ENCODE results near the gene CAMP. TPM values are rescaled to one million over a fixed set of nuclear protein-coding genes. Genes with fewer than 3 reads are reported as not detected.
A peak's percentile ranks its signal among the peaks of the same experiment; 100 is the strongest.

The CAMP gene
- total RNA-seq, 2 experiments from 2014 or later, result not detected

DNA sequence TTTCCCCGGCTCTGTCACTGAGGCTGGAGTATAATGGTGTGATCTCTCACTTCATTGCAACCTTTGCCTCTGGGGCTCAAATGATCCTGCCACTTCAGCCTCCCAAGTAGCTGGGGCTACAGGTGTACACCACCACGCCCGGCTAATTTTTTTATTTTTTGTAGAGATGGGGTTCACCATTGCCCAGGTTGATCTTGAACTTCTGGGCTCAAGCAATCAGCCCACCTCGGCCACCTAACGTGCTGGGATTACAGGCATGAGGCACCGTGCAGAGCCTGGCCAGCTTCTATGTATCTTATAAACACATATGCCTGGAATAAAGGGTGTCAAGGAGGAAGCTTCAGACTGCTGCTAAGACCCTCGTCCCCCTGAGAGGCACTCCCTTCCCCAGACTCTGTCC, 21.8 kb downstream of the CAMP start:
- DNase-seq (no peak), ATAC-seq (ENCODE audit: poor library complexity) (no peak)
- peaks cover 34% of the 10 kb centered on the region for H3K36me3 Mint-ChIP-seq (ENCODE audit: low read depth)
- TF ChIP-seq, protein P1, sequence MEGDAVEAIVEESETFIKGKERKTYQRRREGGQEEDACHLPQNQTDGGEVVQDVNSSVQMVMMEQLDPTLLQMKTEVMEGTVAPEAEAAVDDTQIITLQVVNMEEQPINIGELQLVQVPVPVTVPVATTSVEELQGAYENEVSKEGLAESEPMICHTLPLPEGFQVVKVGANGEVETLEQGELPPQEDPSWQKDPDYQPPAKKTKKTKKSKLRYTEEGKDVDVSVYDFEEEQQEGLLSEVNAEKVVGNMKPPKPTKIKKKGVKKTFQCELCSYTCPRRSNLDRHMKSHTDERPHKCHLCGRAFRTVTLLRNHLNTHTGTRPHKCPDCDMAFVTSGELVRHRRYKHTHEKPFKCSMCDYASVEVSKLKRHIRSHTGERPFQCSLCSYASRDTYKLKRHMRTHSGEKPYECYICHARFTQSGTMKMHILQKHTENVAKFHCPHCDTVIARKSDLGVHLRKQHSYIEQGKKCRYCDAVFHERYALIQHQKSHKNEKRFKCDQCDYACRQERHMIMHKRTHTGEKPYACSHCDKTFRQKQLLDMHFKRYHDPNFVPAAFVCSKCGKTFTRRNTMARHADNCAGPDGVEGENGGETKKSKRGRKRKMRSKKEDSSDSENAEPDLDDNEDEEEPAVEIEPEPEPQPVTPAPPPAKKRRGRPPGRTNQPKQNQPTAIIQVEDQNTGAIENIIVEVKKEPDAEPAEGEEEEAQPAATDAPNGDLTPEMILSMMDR (IDR thresholded peaks at IDR 0.05), result no peak
- intact Hi-C loops (cut with DNase I, micrococcal nuclease), result loop anchor here in 1 of 2 experiments (10.0 kb wide), 1 partner anchor 60 kb away; the partner anchor contains the start of gene CDC25A
- no peak overlapping the region for H3K4me3 ChIP-seq (ENCODE audit: low read length)
- no peak overlapping the region for H3K4me3 Mint-ChIP-seq
- ChIA-PET CTCF (interaction anchor here (1.8 kb wide), 1 partner anchor 191 kb away, joined by 4 read pairs; no protein-coding TSS in a partner anchor), POLR2A (no interaction called here)
- peaks cover 25% of the 10 kb centered on the region for H3K4me1 Mint-ChIP-seq (ENCODE audit: low read depth)
- no peak overlapping the region for H3K27ac ChIP-seq (ENCODE audit: low read depth in 1 of 2, low read length in 2 of 2)
- no peaks in the 10 kb centered on the region for H3K9me3 Mint-ChIP-seq
- H3K4me1 ChIP-seq (ENCODE audit: insufficient read depth, low read length), result peaks cover 39% of the 10 kb centered on the region
- H3K36me3 ChIP-seq (ENCODE audit: insufficient read depth, low read length), result peaks cover 17% of the 10 kb centered on the region
- H3K27me3 Mint-ChIP-seq, result no peaks in the 10 kb centered on the region
- H3K27ac Mint-ChIP-seq, result no peak overlapping the region
- no peaks in the 10 kb centered on the region for H3K9me3 ChIP-seq (ENCODE audit: control insufficient read depth in 1 of 2, insufficient read depth in 1 of 2, low read length in 2 of 2)
- no peaks in the 10 kb centered on the region for H3K27me3 ChIP-seq (ENCODE audit: control insufficient read depth in 1 of 2, insufficient read depth in 2 of 2, low read length in 2 of 2)

DNA sequence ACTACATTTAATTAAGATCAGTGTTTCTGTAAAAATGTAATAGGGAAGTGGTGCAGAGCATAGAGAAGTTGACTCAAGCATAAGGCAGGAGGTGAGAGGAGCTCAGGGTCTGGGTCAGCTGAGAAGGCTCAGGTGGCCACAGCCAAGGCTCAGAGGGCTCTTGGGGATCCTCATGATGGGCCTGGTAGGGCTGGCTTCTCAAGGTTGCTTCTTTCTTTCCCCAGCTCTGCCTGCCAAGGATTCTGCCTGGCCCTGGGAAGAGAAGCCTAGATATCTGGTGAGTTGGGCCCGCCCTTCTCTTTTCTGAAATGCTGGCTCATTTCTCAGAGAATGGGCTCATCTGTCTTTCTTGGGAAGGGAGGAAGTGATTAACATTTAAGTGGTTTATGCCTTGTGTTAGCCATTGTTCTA, 24.1 kb downstream of the CAMP start:
- no peak overlapping the region for H3K27ac ChIP-seq (ENCODE audit: low read depth in 1 of 2, low read length in 2 of 2)
- Mint-ChIP-seq H3K4me1 (ENCODE audit: low read depth) (peaks cover 15% of the 10 kb centered on the region), H3K27ac (peak overlapping the region; percentile 27), H3K4me3 (no peak overlapping the region), H3K27me3 (no peaks in the 10 kb centered on the region), H3K36me3 (ENCODE audit: low read depth) (peaks cover 50% of the 10 kb centered on the region), H3K9me3 (no peaks in the 10 kb centered on the region)
- ChIA-PET CTCF (interaction anchor here (0.5 to 1.2 kb wide), 2 partner anchors 26 to 458 kb away, joined by 3 read pairs; no protein-coding TSS in a partner anchor), POLR2A (interaction anchor here (2.1 kb wide), 1 partner anchor 21 kb away, joined by 6 read pairs; no protein-coding TSS in a partner anchor)
- intact Hi-C loops (cut with DNase I, micrococcal nuclease), result loop anchor here in 1 of 2 experiments (10.0 kb wide), 1 partner anchor 63 kb away; the partner anchor contains the start of gene CDC25A
- peaks cover 27% of the 10 kb centered on the region for H3K4me1 ChIP-seq (ENCODE audit: insufficient read depth, low read length)
- H3K9me3 ChIP-seq (ENCODE audit: control insufficient read depth in 1 of 2, insufficient read depth in 1 of 2, low read length in 2 of 2), result no peaks in the 10 kb centered on the region
- H3K4me3 ChIP-seq (ENCODE audit: low read length), result no peak overlapping the region
- DNase-seq (no peak), ATAC-seq (ENCODE audit: poor library complexity) (no peak)
- H3K36me3 ChIP-seq (ENCODE audit: insufficient read depth, low read length), result peaks cover 17% of the 10 kb centered on the region
- H3K27me3 ChIP-seq (ENCODE audit: control insufficient read depth in 1 of 2, insufficient read depth in 2 of 2, low read length in 2 of 2), result no peaks in the 10 kb centered on the region
- TF ChIP-seq, protein P1 (IDR thresholded peaks at IDR 0.05), result no peak

DNA sequence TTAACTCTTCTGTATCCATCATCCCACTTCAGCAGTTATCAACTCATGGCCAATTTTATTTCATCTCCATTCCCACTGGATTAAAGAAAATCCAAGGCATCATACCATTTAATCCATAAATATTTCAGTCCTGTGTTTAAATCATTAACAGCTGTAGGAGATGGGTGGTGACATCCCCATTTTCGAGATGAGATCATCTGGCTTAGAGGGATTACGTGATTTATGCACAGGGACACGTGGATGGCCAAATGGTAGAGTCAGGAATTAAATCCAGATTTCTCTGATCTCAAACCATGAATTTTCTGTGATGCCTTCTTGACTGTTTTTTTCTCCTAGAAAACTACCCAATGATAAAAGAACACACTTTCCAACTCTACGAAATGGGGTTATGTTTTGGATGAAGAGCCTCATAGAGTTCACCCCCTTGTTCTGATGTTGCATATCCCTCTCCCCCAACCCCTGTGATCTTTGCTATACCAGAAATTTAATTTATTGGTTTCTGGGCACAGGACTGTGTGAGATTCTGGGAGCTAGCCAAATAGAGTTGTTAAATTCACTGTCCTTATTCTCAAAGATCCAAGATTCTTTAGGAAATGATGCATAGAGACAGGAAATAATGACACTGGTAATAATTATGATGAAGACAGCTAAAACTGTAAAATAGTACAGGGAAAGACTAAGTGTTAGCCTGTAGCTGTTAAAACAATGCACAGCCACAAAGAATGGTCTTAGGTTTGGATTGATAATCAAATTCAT, 25.0 kb downstream of the CAMP start:
- no peaks in the 10 kb centered on the region for H3K27me3 Mint-ChIP-seq
- H3K4me3 ChIP-seq (ENCODE audit: low read length), result no peak overlapping the region
- H3K9me3 Mint-ChIP-seq, result no peaks in the 10 kb centered on the region
- H3K36me3 Mint-ChIP-seq (ENCODE audit: low read depth), result peaks cover 55% of the 10 kb centered on the region
- no peak overlapping the region for H3K27ac ChIP-seq (ENCODE audit: low read depth in 1 of 2, low read length in 2 of 2)
- peaks cover 15% of the 10 kb centered on the region for H3K4me1 Mint-ChIP-seq (ENCODE audit: low read depth)
- no peaks in the 10 kb centered on the region for H3K27me3 ChIP-seq (ENCODE audit: control insufficient read depth in 1 of 2, insufficient read depth in 2 of 2, low read length in 2 of 2)
- TF ChIP-seq, protein P1 (IDR thresholded peaks at IDR 0.05), result no peak
- POLR2A ChIA-PET, result interaction anchor here (2.1 kb wide), 1 partner anchor 20 kb away, joined by 6 read pairs; no protein-coding TSS in a partner anchor
- CTCF ChIA-PET, result interaction anchor here (1.2 kb wide), 1 partner anchor 25 kb away, joined by 3 read pairs; no protein-coding TSS in a partner anchor
- H3K4me3 Mint-ChIP-seq, result no peak overlapping the region
- no peak for ATAC-seq (ENCODE audit: poor library complexity)
- DNase-seq, result no peak
- H3K27ac Mint-ChIP-seq, result no peak overlapping the region
- intact Hi-C loops (cut with DNase I, micrococcal nuclease), result loop anchor here in 1 of 2 experiments (10.0 kb wide), 1 partner anchor 63 kb away; the partner anchor contains the start of gene CDC25A
- H3K36me3 ChIP-seq (ENCODE audit: insufficient read depth, low read length), result peaks cover 17% of the 10 kb centered on the region
- no peaks in the 10 kb centered on the region for H3K9me3 ChIP-seq (ENCODE audit: control insufficient read depth in 1 of 2, insufficient read depth in 1 of 2, low read length in 2 of 2)
- peaks cover 18% of the 10 kb centered on the region for H3K4me1 ChIP-seq (ENCODE audit: insufficient read depth, low read length)
